ENCODE results near the gene COL26A1.

The COL26A1 gene

GRCh38 chr7:101363734-101364374, 1.2 kb downstream of the COL26A1 start (continued):
- TF ChIP-seq ZNF280C (tag by site-specific recombination; IDR thresholded peaks at IDR 0.05), result no peak
- no peak for TF ChIP-seq PRDM4 (tag by site-specific recombination; IDR thresholded peaks at IDR 0.05)
- no peak for TF ChIP-seq ZNF558 (tag by site-specific recombination; IDR thresholded peaks at IDR 0.05)
- peak; percentile 73; the same call in 1 of the 2 replicates for TF ChIP-seq ZNF660 (tag by site-specific recombination; IDR thresholded peaks at IDR 0.05)
- no peak for TF ChIP-seq HOXD13 (CRISPR knock-in tag; IDR thresholded peaks at IDR 0.05; ENCODE audit: borderline replicate concordance)
- no peak for TF ChIP-seq TCF7L2 (IDR thresholded peaks at IDR 0.05; ENCODE audit: borderline replicate concordance, low read depth, low read length)
- no peak for TF ChIP-seq WT1 (tag by site-specific recombination; IDR thresholded peaks at IDR 0.05)
- no peak for TF ChIP-seq ZNF157 (tag by site-specific recombination; IDR thresholded peaks at IDR 0.05)
- peak; percentile 91; the same call in 1 of the 2 replicates for TF ChIP-seq PRDM2 (tag by site-specific recombination; IDR thresholded peaks at IDR 0.05; ENCODE audit: borderline replicate concordance)
- no peak for TF ChIP-seq MYNN (tag by site-specific recombination; IDR thresholded peaks at IDR 0.05; ENCODE audit: borderline replicate concordance)
- no peak for TF ChIP-seq ZNF155 (tag by site-specific recombination; IDR thresholded peaks at IDR 0.05)
- no peak for TF ChIP-seq ZNF514 (tag by site-specific recombination; IDR thresholded peaks at IDR 0.05)
- TF ChIP-seq ZNF677 (tag by site-specific recombination; IDR thresholded peaks at IDR 0.05), result no peak
- no peak for TF ChIP-seq ZNF596 (tag by site-specific recombination; IDR thresholded peaks at IDR 0.05)
- no peak for TF ChIP-seq OSR2 (tag by site-specific recombination; IDR thresholded peaks at IDR 0.05)
- TF ChIP-seq ZNF239 (tag by site-specific recombination; IDR thresholded peaks at IDR 0.05), result no peak
- TF ChIP-seq KLF16 (tag by site-specific recombination; IDR thresholded peaks at IDR 0.05), result peak; percentile 48; the same call in 1 of the 2 replicates
- TF ChIP-seq ZBTB26 (tag by site-specific recombination; optimal IDR thresholded peaks at IDR 0.05), result peak; percentile 77
- TF ChIP-seq ZNF311 (tag by site-specific recombination; IDR thresholded peaks at IDR 0.05; ENCODE audit: borderline replicate concordance), result no peak
- TF ChIP-seq ZNF629 (tag by site-specific recombination; IDR thresholded peaks at IDR 0.05), result peak; percentile 62; the same call in 1 of the 2 replicates
- no peak for TF ChIP-seq REST (tag by site-specific recombination; IDR thresholded peaks at IDR 0.05)
- TF ChIP-seq ZNF791 (tag by site-specific recombination; IDR thresholded peaks at IDR 0.05), result no peak
- no peak for TF ChIP-seq EGR2 (tag by site-specific recombination; IDR thresholded peaks at IDR 0.05; ENCODE audit: low read depth)
- peak; percentile 57 for TF ChIP-seq ZNF335 (tag by site-specific recombination; conservative IDR thresholded peaks at IDR 0.05)
- TF ChIP-seq ZNF404 (tag by site-specific recombination; IDR thresholded peaks at IDR 0.05), result no peak
